ENCODE data around the gene FRY. TPM values are rescaled to one million over a fixed set of nuclear protein-coding genes. Genes with fewer than 3 reads are reported as not detected.

FRY gene
- total RNA-seq, 4 donors from 2014 or later: 6.7 to 106 (median 14.1) TPM

- DNase-seq: no peak
- Histone ChIP-seq H3K27ac (no peak overlapping the region), H3K9me3 (no peaks in the 10 kb centered on the region), H3K27me3 (no peaks in the 10 kb centered on the region), H3K4me1 (no peaks in the 10 kb centered on the region), H3K4me3 (no peak overlapping the region), H3K36me3 (no peaks in the 10 kb centered on the region)
- no peak for TF ChIP-seq POLR2A (IDR thresholded peaks at IDR 0.05)
- no peak for TF ChIP-seq CTCF (IDR thresholded peaks at IDR 0.05)
Measured at GRCh38 chr13:32162395-32163005, 130.9 kb downstream of the FRY start.

DNA sequence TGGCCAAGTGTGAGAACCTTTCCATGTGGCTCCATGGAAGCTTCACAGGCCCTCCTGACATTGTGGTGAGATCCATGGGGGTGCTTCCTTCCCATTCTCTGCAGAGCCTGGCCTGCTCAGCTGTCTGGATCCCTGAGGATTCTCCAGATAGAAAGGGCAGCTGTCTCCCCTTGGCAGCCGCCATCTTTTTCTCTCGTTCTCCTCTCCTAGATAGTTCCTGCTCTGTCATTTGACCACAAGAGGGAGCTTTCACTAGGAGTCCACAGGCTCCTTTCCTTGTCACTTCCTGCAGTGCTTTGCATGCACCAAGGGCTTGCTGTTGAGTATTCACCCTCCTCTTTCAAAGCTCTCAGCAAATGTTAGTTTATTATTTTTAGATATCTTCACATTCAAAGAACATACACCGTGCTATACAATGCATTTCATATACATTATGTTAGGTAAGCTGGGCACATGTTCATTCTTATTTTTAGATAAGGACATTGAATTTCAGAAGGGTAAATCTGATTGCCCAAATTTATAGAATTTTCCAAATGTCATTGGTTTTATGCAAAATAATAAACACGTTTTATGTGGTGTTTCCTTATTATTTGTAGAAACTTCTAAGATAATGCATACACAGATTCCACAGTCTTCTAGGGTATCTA is 133.2 kb downstream of the FRY start:
- H3K4me3 ChIP-seq: no peak overlapping the region
- no peak for DNase-seq
- TF ChIP-seq POLR2A (IDR thresholded peaks at IDR 0.05) (no peak), CTCF (IDR thresholded peaks at IDR 0.05) (peak in 4 of 6 experiments; percentile 43 to 58 (median 47))

GRCh38 chr13:32165796-32166195 is 134.2 kb downstream of the FRY start:
- Histone ChIP-seq H3K27me3 (no peaks in the 10 kb centered on the region), H3K9me3 (no peaks in the 10 kb centered on the region), H3K27ac (no peak overlapping the region), H3K4me3 (no peak overlapping the region), H3K4me1 (no peaks in the 10 kb centered on the region), H3K36me3 (no peaks in the 10 kb centered on the region)
- DNase-seq: no peak
- TF ChIP-seq POLR2A (IDR thresholded peaks at IDR 0.05) (no peak), CTCF (IDR thresholded peaks at IDR 0.05) (no peak)

More for the DNA sequence above, 133.2 kb downstream of the FRY start:
- Histone ChIP-seq H3K36me3 (no peaks in the 10 kb centered on the region), H3K27ac (no peak overlapping the region), H3K9me3 (no peaks in the 10 kb centered on the region), H3K4me1 (no peaks in the 10 kb centered on the region), H3K27me3 (no peaks in the 10 kb centered on the region)

DNA sequence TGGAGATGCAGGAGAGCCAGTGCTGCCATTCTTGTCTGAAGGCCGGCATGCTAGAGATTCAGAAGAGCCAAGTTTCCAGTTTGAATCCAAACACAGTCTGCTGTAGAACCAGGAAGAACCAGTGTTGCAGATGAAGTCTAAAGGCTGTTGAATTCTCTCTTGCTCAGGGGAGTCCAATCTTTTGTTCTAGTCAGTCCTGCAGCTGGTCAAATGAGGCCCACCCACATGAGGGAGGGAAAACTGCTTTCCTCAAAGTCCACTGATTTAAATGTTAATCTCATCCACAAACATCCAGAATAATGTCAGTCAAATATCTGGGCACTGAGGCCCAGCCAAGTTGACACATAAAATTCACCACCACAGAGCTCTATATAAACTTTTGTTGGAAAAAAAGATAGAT is 136.6 kb downstream of the FRY start:
- no peaks in the 10 kb centered on the region for H3K36me3 ChIP-seq
- no peaks in the 10 kb centered on the region for H3K27me3 ChIP-seq
- no peaks in the 10 kb centered on the region for H3K4me1 ChIP-seq
- TF ChIP-seq CTCF (IDR thresholded peaks at IDR 0.05) (no peak), POLR2A (IDR thresholded peaks at IDR 0.05) (no peak)
- H3K4me3 ChIP-seq: no peak overlapping the region
- no peaks in the 10 kb centered on the region for H3K9me3 ChIP-seq
- no peak overlapping the region for H3K27ac ChIP-seq
- DNase-seq: no peak

- no peaks in the 10 kb centered on the region for H3K4me1 ChIP-seq
- no peak overlapping the region for H3K4me3 ChIP-seq
- no peak for DNase-seq
- TF ChIP-seq POLR2A (IDR thresholded peaks at IDR 0.05) (no peak), CTCF (IDR thresholded peaks at IDR 0.05) (no peak)
- no peaks in the 10 kb centered on the region for H3K9me3 ChIP-seq
- no peaks in the 10 kb centered on the region for H3K36me3 ChIP-seq
- H3K27me3 ChIP-seq: no peaks in the 10 kb centered on the region
- no peak overlapping the region for H3K27ac ChIP-seq
Measured at GRCh38 chr13:32170841-32171240, 139.3 kb downstream of the FRY start.

All from Peyer's patch (tissue), 4 donors.